HG02763 (cell line): Measurements from ENCODE around the gene CRB1.
"Not testable (repeated sequence)": the region's sequence is repeated elsewhere in the genome, so short reads cannot be mapped to it uniquely, and the experiment has no call there.

Experiments used
- ATAC-seq: cut with Tn5 transposase; IDR thresholded peaks from one replicate; pipeline ENCODE4 v1.9.1; 2021; ENCODE audit warnings: mild to moderate bottlenecking, moderate library complexity; ENCODE audit not compliant: unreplicated experiment

CRB1 gene

DNA sequence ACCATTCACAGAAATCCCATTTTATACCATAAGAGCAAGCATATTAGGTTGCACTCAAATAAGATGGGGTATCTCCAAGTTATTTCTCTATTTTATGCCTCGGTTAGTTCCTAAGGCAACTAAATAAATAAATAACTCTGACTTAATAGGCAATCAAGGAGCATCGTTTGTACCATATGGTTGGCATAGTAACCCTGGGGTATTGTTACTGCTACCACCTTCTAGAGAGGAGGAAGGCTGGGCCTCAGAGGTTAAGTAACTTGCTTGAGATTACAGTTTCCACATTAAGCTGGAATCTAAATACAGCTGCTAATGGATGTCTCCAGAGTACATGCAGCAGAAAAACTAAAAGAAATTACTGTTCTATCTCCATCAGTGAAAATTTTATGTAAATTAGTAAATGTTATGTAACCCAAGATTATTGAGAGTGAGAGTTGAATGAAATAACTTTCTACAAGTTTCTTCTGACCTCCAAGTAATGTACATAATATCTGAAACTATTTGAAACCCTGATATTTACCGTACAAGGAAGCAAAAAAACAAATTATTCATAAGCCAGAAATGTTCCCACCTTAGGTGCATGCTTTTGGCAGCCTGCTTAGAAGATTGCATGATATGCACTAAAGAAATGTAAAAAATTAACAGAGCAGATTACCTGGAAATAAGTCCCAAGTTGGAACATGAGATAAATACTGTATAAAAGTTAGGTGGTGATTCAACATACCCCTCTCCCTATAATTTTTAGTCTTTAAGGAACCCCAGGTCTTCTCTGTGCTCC, 127.0 kb downstream of the CRB1 start:
- no peak for ATAC-seq

- no peak for ATAC-seq
These were observed 129.8 kb downstream of the CRB1 start for GRCh38 chr1:197397895-197398294.

DNA sequence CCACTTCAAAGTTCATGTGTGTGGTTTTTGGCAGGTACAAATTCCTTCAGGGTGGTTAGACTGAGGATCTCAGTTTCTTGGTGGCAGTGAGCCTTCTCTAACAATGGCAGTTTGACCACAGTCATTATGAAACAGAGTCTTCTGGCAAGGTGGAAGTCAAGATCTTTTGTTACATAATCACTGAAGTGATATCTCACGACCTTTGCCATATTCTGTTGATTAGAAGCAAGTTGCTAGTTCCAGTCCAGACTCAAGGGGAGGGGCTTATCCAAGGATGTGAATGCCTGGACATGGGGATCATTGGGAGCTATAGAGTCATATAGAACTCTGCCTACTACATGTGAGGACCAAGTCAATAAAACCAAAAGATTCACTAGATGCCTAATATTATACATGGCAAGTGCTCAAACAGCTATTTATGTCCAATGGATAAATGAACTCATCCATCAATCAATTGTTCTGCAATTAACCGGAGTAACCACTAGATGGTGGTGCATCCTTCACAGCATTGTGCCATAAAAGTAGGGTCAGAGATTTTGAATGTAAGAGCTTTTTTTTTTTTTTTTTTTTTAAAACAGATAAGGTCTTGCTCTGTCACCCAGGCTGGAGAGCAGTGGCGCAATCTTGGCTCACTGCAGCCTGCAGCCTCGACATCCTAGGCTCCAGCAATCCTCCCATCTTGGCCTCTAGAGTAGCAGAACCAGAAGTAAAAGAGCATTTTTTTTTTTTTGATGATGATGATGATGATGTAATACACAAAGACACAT, 131.9 kb downstream of the CRB1 start:
- ATAC-seq = no peak

- no peak for ATAC-seq
These were observed 132.5 kb downstream of the CRB1 start for GRCh38 chr1:197400522-197400902.

DNA sequence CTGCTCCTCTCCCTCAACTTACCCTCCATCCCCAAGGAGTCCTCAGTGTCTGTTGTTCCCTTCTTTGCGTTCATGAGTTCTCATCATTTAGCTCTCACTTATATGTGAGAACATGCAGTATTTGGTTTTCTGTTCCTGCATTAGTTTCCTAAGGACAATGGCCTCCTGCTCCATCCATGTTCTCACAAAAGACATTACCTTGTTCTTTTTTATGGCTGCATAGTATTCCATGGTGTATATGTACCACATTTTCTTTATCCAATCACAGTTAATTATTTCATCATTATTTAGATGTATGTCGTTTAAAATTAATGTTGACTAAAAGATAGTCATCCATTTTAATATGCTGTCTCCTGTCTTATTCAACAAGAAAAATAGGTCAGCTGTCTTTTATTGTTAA, 134.1 kb downstream of the CRB1 start:
- no peak for ATAC-seq

DNA sequence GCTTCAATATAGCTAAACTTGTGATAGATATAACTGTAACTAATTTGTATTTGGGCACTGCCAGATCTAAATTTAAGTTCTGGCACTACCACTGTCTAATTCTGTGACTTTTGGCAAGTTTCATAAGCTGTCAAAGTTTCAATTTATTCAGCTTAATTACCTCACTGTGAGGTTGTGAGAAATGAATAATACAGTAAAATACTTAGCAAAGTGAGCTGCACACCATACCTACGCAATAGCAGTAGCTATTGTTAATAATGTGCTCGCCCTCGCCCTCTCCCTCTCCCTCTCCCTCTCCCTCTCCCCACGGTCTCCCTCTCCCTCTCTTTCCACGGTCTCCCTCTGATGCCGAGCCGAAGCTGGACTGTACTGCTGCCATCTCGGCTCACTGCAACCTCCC, 136.7 kb downstream of the CRB1 start:
- not testable (repeated sequence) for ATAC-seq

DNA sequence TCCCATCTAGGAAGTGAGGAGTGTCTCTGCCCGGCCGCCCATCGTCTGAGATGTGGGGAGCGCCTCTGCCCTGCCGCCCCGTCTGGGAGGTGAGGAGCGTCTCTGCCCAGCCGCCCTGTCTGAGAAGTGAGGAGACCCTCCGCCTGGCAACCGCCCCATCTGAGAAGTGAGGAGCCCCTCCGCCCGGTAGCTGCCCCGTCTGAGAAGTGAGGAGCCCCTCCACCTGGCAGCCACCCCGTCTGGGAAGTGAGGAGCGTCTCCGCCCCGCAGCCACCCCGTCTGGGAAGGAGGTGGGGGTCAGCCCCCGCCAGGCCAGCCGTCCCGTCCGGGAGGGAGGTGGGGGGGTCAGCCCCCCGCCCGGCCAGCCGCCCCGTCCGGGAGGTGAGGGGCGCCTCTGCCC, 137.6 kb downstream of the CRB1 start:
- not testable (repeated sequence) for ATAC-seq

GRCh38 chr1:197413564-197413963, 145.5 kb downstream of the CRB1 start:
- no peak for ATAC-seq

GRCh38 chr1:197415221-197415620, 147.2 kb downstream of the CRB1 start:
- ATAC-seq = no peak

- ATAC-seq = no peak
These were observed 150.6 kb downstream of the CRB1 start for GRCh38 chr1:197418693-197419092.

- no peak for ATAC-seq
These were observed 154.9 kb downstream of the CRB1 start for GRCh38 chr1:197422993-197423392.

- no peak for ATAC-seq
These were observed 156.3 kb downstream of the CRB1 start for GRCh38 chr1:197424380-197424779.

GRCh38 chr1:197429372-197429771, 161.3 kb downstream of the CRB1 start:
- ATAC-seq = no peak

DNA sequence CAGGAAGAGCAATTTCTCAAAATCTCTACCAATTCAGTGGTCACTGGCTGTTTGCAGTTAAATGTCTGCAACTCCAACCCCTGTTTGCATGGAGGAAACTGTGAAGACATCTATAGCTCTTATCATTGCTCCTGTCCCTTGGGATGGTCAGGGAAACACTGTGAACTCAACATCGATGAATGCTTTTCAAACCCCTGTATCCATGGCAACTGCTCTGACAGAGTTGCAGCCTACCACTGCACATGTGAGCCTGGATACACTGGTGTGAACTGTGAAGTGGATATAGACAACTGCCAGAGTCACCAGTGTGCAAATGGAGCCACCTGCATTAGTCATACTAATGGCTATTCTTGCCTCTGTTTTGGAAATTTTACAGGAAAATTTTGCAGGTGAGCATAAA, 167.2 kb downstream of the CRB1 start:
- no peak for ATAC-seq

- ATAC-seq = no peak
These were observed 169.5 kb downstream of the CRB1 start for GRCh38 chr1:197437601-197438000.

- no peak for ATAC-seq
These were observed 170.1 kb downstream of the CRB1 start for GRCh38 chr1:197438010-197438790.

GRCh38 chr1:197439708-197440280, 171.7 kb downstream of the CRB1 start:
- no peak for ATAC-seq

DNA sequence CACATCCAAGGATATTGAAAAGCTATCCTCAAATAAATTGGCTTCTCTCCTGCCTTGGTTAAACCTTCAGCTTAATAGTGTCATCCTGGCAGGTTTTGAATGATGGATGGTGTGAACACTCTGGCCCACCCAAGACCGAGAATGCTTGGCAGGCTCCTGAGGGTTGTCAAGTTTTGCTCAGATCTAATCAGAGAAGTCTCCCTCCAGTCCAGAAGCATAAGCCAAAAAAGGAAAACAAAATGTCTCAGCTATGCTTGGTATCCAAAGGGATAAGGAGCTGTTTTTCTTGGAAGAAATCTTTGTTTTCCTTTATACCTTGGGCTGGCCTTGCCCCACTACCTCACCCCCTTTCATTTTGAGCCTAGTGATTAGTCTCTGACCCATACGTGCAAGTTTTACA, 172.7 kb downstream of the CRB1 start:
- no peak for ATAC-seq

DNA sequence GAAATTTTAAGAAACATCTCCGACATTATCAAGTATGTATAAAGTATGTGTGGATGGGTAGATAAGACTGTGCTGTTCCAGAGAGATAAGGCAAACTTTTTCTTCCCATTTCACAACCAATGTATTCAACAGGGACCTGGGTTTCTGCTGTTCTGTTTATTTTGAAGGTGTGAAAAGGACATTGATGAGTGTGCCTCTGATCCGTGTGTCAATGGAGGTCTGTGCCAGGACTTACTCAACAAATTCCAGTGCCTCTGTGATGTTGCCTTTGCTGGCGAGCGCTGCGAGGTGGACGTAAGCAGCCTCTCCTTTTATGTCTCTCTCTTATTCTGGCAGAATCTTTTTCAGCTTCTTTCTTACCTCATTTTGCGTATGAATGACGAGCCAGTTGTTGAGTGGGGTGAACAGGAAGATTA, 174.0 kb downstream of the CRB1 start:
- ATAC-seq = no peak

GRCh38 chr1:197444755-197445154, 176.7 kb downstream of the CRB1 start:
- no peak for ATAC-seq

GRCh38 chr1:197448121-197448779, 180.2 kb downstream of the CRB1 start:
- no peak for ATAC-seq
